ENCODE measurements around the gene LIPN. TPM values are rescaled to one million over a fixed set of nuclear protein-coding genes. Genes with fewer than 3 reads are reported as not detected.

Gene LIPN
- not detected in 2 replicates for total RNA-seq

GRCh38 chr10:88759366-88760101 lies at the start of gene LIPN:
Gene LIPN (plus strand): TSS chr10:88760020. CDS start chr10:88761406, 1,386 bp downstream.

GRCh38 chr10:88802523-88803285 lies 42.9 kb downstream of the LIPN start, which contains the start of gene LIPM:
Gene LIPM (plus strand): TSS chr10:88802730. CDS start chr10:88802897, 167 bp downstream.

Other genes with a start within 250 kb of the LIPN start
- 12.4 and 36.5 TPM in 2 replicates for gene RNLS, start 176.7 kb upstream of the LIPN start, total RNA-seq
- gene LIPJ, start 173.3 kb upstream of the LIPN start, total RNA-seq: under 0.01 TPM in 1 of 2 replicates, not detected in the other
- not detected in 2 replicates for gene LIPF, start 95.6 kb upstream of the LIPN start, total RNA-seq
- gene LIPK, start 53.8 kb upstream of the LIPN start, total RNA-seq: not detected in 2 replicates
- not detected in 2 replicates for gene LIPM, start 42.7 kb downstream of the LIPN start, total RNA-seq
- gene ANKRD22, start 91.8 kb downstream of the LIPN start, total RNA-seq: 0.58 TPM in 1 of 2 replicates, not detected in the other
- 30.8 and 60.8 TPM in 2 replicates for gene STAMBPL1, start 120.2 kb downstream of the LIPN start, total RNA-seq
- gene ACTA2, start 192.8 kb downstream of the LIPN start, total RNA-seq: 211 and 251 TPM in 2 replicates
- 34.0 and 40.6 TPM in 2 replicates for gene FAS, start 230.8 kb downstream of the LIPN start, total RNA-seq